NCI-H524 treated with DMSO at 0.1 percent for 48 hours (cell line): ENCODE results near the gene ELOVL7.
"Not testable (repeated sequence)": the region's sequence is repeated elsewhere in the genome, so short reads cannot be mapped to it uniquely, and the experiment has no call there.

Source experiments
- DNase-seq: peaks from one replicate; lab custom pipeline; 2025; lab: John Stamatoyannopoulos, UW

Gene ELOVL7

DNA sequence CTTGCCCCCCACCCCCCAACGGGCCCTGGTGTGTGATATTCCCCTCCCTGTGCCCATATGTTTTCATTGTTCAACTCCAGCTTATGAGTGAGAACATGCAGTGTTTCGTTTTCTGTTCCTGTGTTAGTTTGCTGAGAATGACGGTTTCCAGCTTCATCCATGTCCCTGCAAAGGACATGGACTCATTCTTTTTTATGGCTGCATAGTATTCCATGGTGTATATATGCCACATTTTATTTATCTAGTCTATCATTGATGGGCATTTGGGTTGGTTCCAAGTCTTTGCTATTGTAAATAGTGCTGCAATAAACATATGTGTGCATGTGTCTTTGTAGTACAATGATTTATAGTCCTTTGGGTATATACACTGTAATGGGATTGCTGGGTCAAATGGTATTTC is 132.2 kb downstream of the ELOVL7 start:
- DNase-seq: not testable (repeated sequence)

GRCh38 chr5:60710362-60710761 is 133.7 kb downstream of the ELOVL7 start:
- no peak for DNase-seq

GRCh38 chr5:60705144-60705543 is 138.9 kb downstream of the ELOVL7 start:
- no peak for DNase-seq

GRCh38 chr5:60703944-60704343 is 140.1 kb downstream of the ELOVL7 start:
- no peak for DNase-seq
